SU-DHL-6 (cell line): ENCODE results near the gene NAPEPLD.

Source experiments
- H2AFZ ChIP-seq: fragments of 200-600 bp; sonication (generic); 2 replicates; pipeline ENCODE4 v1.6.1; 2014; ENCODE audit warnings: low read depth, mild to moderate bottlenecking, moderate library complexity, mixed read lengths, antibody characterized with exemption, low read length; ENCODE audit not compliant: severe bottlenecking
- H3F3A ChIP-seq: fragments of 200-600 bp; shearing (Covaris generic); 2 replicates; pipeline ENCODE4 v1.6.0; 2016; ENCODE audit warnings: antibody characterized with exemption, mild to moderate bottlenecking; ENCODE audit not compliant: insufficient read depth
- H3K27ac ChIP-seq: fragments of 200-600 bp; sonication (generic); 2 replicates; pipeline ENCODE4 v1.5.1; 2016; ENCODE audit warnings: low read depth, mild to moderate bottlenecking, low read length, moderate library complexity, mixed read lengths
- H3K27me3 ChIP-seq: fragments of 200-600 bp; sonication (generic), shearing (Covaris generic); 2 replicates; pipeline ENCODE4 v1.6.0; 2014; ENCODE audit warnings: mild to moderate bottlenecking, low read length
- H3K36me3 ChIP-seq: fragments of 200-600 bp; sonication (generic); 2 replicates; pipeline ENCODE4 v1.6.1; 2014; ENCODE audit warnings: mild to moderate bottlenecking, low read length, mixed read lengths
- H3K4me2 ChIP-seq: fragments of 300-600, 200-600 bp; shearing (Covaris generic), sonication (generic); 2 replicates; pipeline ENCODE4 v1.6.0; 2014; ENCODE audit warnings: low read length, low read depth, mild to moderate bottlenecking; ENCODE audit not compliant: poor library complexity, severe bottlenecking
- H3K4me3 ChIP-seq: fragments of 200-600 bp; sonication (generic); 2 replicates; pipeline ENCODE4 v1.5.1; 2014; ENCODE audit warnings: antibody characterized with exemption, low read length, mild to moderate bottlenecking, mixed read lengths; ENCODE audit not compliant: insufficient read depth, poor library complexity, severe bottlenecking
- H3K79me2 ChIP-seq: fragments of 200-600 bp; sonication (generic); 2 replicates; pipeline ENCODE4 v1.6.1; 2014; ENCODE audit warnings: mild to moderate bottlenecking, low read length, moderate library complexity; ENCODE audit not compliant: insufficient read depth
- H3K9ac ChIP-seq: fragments of 200-600 bp; sonication (generic); 2 replicates; pipeline ENCODE4 v1.7.0; 2014; ENCODE audit warnings: mild to moderate bottlenecking, low read length
- H3K9me2 ChIP-seq: fragments of 200-600 bp; sonication (generic); replicated peaks from 2 replicates; pipeline ENCODE4 v1.6.1; 2014; ENCODE audit warnings: low read length; ENCODE audit not compliant: insufficient read depth
- H3K9me3 ChIP-seq: fragments of 200-600 bp; sonication (generic); 2 replicates; pipeline ENCODE4 v1.6.1; 2014; ENCODE audit warnings: low read length, mixed read lengths; ENCODE audit not compliant: insufficient read depth
- H4K20me1 ChIP-seq: fragments of 200-600 bp; sonication (generic); 2 replicates; pipeline ENCODE4 v1.6.1; 2014; ENCODE audit warnings: low read depth, mild to moderate bottlenecking, antibody characterized with exemption, low read length, moderate library complexity, mixed read lengths
- EZH2phosphoT487 ChIP-seq: fragments of 200-600 bp; sonication (generic), shearing (Covaris generic); conservative IDR thresholded peaks from 2 replicates; pipeline ENCODE4 v1.6.1; 2018; ENCODE audit warnings: mild to moderate bottlenecking, antibody characterized with exemption, low read length, moderate library complexity, mixed read lengths
- TF ChIP-seq, protein P1 (sequence below): fragments of 200-600 bp; sonication (generic); IDR thresholded peaks from one replicate; pipeline ENCODE4 v1.5.1; 2017; ENCODE audit warnings: antibody characterized with exemption, mild to moderate bottlenecking, low read length, moderate library complexity; ENCODE audit not compliant: insufficient read depth, poor library complexity, severe bottlenecking

Gene NAPEPLD

DNA sequence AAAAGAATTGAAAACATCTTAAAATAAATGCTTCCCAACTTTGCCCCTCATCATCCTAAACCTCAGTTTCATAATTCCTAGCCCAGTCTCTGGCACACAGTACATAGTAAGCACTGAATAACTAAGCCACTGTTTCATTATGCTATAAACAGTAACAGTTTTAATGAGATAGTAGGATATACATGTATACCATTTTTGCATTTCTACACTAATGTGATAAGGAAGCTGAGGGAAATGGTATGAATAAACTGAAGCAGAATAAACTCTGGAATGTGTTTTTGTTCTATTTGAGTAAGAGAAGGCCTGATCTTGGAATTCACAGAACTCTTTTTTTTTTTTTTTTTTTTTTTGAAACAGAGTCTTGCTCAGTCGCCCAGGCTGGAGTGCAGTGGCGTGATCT, 8.8 kb downstream of the NAPEPLD start:
- no peaks in the 10 kb centered on the region for H3K36me3 ChIP-seq
- 0 out of 2 replicates have a peak, but pooled peaks cover under 1% of the 10 kb centered on the region for H3K79me2 ChIP-seq
- H4K20me1 ChIP-seq: no peaks in the 10 kb centered on the region
- H3K4me2 ChIP-seq: no peak overlapping the region
- no peak overlapping the region for H3K9ac ChIP-seq
- no peaks in the 10 kb centered on the region for H3K27me3 ChIP-seq
- no peak overlapping the region for H3K27ac ChIP-seq
- no peaks in the 10 kb centered on the region for H3K9me2 ChIP-seq
- H3F3A ChIP-seq: no peaks in the 10 kb centered on the region
- no peaks in the 10 kb centered on the region for H3K9me3 ChIP-seq
- H2AFZ ChIP-seq: no peak overlapping the region
- TF ChIP-seq, protein P1, sequence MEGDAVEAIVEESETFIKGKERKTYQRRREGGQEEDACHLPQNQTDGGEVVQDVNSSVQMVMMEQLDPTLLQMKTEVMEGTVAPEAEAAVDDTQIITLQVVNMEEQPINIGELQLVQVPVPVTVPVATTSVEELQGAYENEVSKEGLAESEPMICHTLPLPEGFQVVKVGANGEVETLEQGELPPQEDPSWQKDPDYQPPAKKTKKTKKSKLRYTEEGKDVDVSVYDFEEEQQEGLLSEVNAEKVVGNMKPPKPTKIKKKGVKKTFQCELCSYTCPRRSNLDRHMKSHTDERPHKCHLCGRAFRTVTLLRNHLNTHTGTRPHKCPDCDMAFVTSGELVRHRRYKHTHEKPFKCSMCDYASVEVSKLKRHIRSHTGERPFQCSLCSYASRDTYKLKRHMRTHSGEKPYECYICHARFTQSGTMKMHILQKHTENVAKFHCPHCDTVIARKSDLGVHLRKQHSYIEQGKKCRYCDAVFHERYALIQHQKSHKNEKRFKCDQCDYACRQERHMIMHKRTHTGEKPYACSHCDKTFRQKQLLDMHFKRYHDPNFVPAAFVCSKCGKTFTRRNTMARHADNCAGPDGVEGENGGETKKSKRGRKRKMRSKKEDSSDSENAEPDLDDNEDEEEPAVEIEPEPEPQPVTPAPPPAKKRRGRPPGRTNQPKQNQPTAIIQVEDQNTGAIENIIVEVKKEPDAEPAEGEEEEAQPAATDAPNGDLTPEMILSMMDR: no peak
- TF ChIP-seq EZH2phosphoT487: no peak
- H3K4me3 ChIP-seq: no peak overlapping the region

DNA sequence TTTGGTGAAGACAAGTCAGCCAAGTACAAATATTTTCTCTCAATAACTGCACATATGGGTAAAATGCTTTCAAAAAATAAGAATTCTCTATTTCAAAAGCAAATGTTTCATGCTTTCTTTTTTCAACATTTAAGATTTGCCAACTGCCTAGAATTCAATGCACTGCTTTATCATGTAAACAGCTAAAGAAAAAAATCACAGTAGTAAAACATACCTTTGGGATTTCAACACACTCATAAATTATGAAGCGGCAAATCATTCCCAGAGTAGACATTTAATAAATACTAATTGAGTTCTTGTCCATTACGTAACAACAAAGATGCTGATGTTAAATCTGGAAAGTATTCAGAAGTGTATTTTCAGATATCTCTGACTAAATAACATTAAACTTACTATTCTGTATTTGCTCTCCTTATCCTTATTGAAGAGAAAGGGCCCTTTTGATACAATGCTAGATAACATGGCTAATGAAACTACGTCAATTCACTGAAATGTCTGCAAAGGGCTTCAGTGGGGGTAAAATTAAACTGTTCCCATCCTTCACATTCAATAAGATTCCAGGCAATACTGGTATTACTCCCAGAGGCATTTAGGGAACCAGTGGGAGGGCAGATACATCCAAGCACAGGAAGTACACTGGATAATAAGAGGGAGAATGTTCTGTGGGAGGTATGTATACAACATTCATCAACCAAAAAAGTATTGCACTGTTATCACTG, 13.9 kb downstream of the NAPEPLD start:
- Histone ChIP-seq H2AFZ (no peak overlapping the region), H3K9me2 (no peaks in the 10 kb centered on the region), H3K9me3 (no peaks in the 10 kb centered on the region), H3K4me3 (no peak overlapping the region), H4K20me1 (no peaks in the 10 kb centered on the region), H3K27me3 (no peaks in the 10 kb centered on the region), H3K9ac (no peak overlapping the region), H3K36me3 (no peaks in the 10 kb centered on the region), H3K79me2 (no peaks in the 10 kb centered on the region), H3F3A (no peaks in the 10 kb centered on the region), H3K27ac (no peak overlapping the region), H3K4me2 (no peak overlapping the region)
- TF ChIP-seq EZH2phosphoT487: no peak
- TF ChIP-seq, protein P1: no peak

DNA sequence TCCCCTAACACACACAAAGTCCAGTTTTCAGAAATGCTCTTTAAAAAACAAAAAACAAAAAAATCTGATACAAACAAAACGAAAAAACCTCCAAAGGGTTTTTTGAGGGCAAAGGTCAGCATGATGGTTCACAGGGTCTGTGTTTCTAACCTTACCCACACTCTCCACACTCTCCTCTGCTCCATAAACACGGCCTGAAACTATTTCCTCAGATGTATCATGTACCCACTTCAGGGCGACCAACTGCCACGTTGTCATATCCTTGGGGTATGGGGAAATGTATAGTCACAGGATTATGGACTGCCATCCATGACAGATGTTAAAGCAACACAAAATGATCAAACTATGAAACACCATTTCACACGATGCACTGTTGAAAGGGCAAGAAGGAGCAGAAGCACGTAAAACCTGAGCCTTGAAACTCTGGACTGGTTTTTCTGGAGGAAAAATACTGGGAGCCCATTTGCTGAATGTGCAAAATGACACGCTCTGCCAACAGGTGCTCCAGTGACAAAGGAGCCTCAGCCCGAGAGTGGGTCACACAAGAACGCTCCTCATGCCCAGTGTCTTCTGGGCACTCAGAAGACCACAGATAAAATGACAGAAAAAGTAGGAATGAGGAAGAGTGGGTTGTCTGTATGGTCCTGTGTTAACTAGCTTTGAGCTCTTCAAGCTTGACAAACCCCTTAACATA, 15.8 kb downstream of the NAPEPLD start:
- H3K4me2 ChIP-seq: no peak overlapping the region
- no peak overlapping the region for H3K9ac ChIP-seq
- no peaks in the 10 kb centered on the region for H3K9me2 ChIP-seq
- H3K79me2 ChIP-seq: no peaks in the 10 kb centered on the region
- H4K20me1 ChIP-seq: no peaks in the 10 kb centered on the region
- H3K36me3 ChIP-seq: peaks cover 5% of the 10 kb centered on the region; the same call in 1 of the 2 replicates
- H2AFZ ChIP-seq: no peak overlapping the region
- H3K9me3 ChIP-seq: no peaks in the 10 kb centered on the region
- H3F3A ChIP-seq: no peaks in the 10 kb centered on the region
- TF ChIP-seq, protein P1: no peak
- TF ChIP-seq EZH2phosphoT487: no peak
- H3K27me3 ChIP-seq: no peaks in the 10 kb centered on the region
- H3K4me3 ChIP-seq: no peak overlapping the region
- no peak overlapping the region for H3K27ac ChIP-seq
